Measurements from ENCODE around the gene GRAMD1B.

DNA sequence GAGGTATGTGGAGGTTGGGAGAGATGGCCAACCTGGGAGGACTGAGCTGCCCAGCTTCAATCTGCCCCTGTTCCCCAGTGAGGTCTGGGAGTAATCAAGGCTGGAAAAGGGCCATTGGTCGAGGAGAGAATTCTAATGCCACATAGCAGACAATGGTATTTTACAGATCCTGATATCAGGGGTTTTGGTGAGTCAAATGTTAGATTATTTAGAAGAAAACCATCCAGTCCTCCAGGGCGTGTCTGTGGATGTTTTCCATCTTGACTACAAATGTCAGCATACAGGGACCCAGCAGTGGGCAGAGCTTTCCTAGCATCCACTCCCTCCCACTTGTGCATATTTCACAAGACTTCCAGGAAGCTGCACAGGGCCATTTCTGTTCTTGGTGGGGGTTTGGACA, 116.4 kb downstream of the GRAMD1B start:
- TF ChIP-seq, protein P1, sequence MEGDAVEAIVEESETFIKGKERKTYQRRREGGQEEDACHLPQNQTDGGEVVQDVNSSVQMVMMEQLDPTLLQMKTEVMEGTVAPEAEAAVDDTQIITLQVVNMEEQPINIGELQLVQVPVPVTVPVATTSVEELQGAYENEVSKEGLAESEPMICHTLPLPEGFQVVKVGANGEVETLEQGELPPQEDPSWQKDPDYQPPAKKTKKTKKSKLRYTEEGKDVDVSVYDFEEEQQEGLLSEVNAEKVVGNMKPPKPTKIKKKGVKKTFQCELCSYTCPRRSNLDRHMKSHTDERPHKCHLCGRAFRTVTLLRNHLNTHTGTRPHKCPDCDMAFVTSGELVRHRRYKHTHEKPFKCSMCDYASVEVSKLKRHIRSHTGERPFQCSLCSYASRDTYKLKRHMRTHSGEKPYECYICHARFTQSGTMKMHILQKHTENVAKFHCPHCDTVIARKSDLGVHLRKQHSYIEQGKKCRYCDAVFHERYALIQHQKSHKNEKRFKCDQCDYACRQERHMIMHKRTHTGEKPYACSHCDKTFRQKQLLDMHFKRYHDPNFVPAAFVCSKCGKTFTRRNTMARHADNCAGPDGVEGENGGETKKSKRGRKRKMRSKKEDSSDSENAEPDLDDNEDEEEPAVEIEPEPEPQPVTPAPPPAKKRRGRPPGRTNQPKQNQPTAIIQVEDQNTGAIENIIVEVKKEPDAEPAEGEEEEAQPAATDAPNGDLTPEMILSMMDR (IDR thresholded peaks at IDR 0.05): no peak
- TF ChIP-seq POLR2AphosphoS5 (IDR thresholded peaks at IDR 0.05): no peak
- no peak for TF ChIP-seq POLR2A (IDR thresholded peaks at IDR 0.05; ENCODE audit: low read depth)
- no peak for TF ChIP-seq EP300 (IDR thresholded peaks at IDR 0.05)
